Activated CD4-positive, alpha-beta T cell treated with anti-CD3 and anti-CD28 coated beads for 48 hours (primary cell): Measurements from ENCODE around the gene PAQR8.

Experiments used
- DNase-seq: peaks from one replicate; pipeline ENCODE4 v3.0.0-alpha.2; 2020

PAQR8 gene

GRCh38 chr6:52361945-52362442 lies at the start of gene PAQR8:
PAQR8 (plus strand) TSS chr6:52362151; CDS start chr6:52403214, 41,063 bp downstream.
- peak; percentile 83 for DNase-seq

- DNase-seq: no peak
Measured at GRCh38 chr6:52312461-52312860, 49.5 kb upstream of the PAQR8 start.

GRCh38 chr6:52314752-52315151 lies 47.2 kb upstream of the PAQR8 start:
- DNase-seq: no peak

- no peak for DNase-seq
Measured at GRCh38 chr6:52317211-52317610, 44.7 kb upstream of the PAQR8 start.

- DNase-seq: no peak
Measured at GRCh38 chr6:52317841-52318581, 43.9 kb upstream of the PAQR8 start.

DNA sequence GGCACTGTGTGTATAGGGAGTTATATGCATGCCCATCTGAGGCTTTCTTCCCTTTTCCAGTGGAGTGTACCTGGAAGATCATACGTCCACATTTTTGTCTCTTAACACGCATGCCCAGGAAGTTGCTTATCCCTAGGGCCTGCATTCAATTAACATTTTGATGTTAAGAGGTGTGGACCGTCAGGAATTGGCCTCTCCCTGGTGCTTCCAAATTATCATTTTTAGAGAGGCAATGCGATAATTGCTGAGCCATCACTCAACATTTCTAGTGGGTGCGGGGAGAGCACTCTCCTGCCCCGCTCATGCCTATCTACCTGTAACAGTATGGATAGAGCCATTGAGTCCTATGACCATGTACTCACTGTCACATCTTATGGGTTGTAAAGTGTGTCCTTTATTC lies 37.8 kb upstream of the PAQR8 start:
- DNase-seq: no peak

DNA sequence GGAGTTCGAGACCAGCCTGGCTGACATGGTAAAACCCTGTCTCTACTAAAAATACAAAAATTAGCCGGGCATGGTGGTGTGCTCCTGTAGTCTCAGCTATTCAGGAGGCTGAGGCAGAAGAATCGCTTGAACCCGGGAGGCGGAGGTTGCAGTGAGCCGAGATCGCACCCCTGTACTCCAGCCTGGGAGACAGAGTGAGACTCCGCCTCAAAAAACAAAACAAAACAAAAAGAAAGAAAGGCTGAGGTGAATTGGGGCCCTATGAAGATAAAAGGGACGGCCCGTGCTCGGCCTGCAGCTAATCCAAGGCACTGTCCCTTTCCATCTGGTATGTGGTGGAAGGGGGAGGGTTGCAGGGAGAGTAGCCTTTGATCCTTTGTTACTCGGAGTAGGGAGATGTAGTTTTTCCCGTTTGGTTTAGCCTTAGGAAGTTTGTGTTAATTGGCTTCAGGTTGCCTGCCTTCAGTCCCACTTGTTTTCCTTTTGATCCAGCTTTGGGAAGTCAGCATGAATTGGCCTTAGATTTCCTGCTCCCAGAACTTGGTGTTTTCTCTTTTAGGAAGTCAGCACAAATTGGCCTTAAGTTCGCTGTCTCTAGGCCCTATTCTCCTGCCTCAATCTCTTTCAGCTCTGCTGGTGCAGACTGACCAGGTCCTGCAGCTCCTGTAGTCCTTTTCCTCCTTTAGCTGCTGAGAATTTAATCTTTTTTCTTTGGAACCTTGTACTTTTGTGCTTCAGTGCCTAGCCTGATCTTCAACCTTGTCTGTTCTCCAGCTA lies 36.1 kb upstream of the PAQR8 start:
- no peak for DNase-seq

DNA sequence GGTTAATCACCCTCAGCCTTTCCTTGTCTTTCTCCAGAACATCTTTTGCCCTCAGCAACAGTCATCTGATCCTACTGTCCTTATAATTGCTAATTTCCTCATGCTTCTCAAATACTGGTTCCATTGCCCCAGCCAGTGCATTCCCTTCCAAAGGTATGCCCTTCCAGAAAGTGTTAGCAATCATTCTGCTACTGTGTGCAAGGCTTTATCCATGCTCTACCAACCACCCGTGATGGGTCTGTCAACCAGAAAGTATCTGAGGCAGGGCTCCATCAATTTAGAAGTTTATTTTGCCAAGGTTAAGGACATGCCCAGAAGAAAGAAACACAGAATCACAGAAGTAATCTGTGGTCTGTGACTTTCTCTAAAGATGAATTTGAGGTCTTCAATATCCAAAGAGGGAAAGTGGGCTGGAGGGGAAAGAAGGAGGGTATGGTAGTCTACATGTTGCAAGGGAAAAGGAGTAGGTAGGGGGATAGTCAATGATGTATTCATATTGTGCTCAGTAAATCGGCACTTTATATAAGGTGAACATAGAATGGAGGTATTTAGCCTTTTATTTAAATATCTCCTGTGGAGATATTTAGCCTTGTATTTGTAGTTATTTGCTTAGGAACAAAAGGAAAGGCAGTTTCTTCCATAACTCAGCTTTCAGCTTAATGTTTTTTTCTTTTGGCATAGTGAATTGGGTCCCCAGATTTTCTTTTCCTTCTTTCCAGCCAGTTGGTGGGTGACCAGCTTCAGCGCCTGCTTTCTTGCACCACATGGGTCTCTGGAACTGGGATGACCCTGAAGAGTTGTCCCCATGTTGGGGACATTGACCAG lies 35.2 kb upstream of the PAQR8 start:
- DNase-seq: no peak

GRCh38 chr6:52328303-52328662 lies 33.7 kb upstream of the PAQR8 start:
- no peak for DNase-seq

DNA sequence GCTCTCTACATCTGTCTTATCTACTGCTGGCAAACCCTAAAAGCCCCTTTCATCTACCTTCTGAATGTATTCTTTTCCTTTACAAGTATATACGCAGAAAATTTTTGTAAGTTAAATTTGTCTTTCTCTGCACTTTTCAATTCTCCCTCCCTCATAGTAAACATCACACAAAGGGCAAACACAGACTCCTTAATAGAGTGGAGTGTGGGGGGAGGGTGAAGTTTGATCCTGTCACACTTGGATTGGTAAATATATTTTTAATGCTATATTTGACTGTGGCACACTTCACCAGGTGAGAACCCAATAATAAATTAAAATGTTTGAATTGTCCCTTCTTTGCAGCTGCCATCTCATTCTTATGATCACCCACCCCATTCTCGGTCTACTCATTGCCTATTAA lies 33.2 kb upstream of the PAQR8 start:
- DNase-seq: no peak

DNA sequence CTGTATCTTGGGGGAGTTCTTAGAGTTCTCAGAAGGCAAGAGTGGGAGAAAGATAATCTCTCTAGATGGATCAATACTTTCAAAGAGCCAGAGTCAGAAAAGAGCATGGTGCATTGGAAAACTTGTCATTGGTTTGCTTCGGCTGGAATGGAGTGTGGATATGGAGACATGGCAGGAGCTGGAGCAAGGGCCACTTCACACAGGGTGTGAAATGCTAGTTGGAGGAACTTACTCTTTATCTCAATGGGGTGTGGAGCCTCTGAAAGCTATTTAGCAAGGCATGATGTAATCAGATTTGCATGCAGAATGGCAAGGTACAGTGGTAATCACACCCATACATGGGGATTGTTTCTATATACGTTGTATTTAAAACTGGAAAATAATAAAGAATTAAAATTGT lies 31.5 kb upstream of the PAQR8 start:
- DNase-seq: no peak

DNA sequence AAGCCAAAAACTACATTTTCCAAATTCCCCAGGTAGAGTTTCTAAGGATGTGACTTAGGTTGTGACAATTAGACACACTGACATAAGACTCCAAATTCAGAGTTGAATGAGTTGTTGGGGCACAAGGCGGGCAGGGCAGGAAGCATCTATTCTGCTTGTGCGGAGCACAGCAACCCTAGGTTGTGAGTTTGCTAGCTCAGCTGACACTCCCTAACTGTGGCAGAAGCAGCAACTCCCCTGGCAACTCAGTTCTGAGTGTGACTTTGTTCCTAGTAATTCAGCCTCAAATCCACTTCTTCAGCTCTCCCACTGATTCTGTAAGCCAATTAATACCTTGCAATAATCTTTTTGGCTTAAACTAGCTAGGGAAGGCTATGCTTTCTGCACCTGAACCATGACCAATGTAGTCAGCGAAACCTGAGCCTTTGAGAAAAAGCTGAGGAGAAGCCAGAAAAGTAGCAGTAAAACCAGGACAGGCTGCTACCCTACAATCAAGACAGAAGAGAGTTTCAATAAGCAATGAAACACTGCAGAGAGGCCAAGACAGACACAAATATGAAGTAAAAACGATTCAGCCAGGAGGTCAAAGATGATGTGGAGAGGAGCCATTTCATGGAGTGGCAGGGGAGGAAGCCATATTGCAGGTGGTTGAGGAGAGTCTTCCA lies 30.0 kb upstream of the PAQR8 start:
- no peak for DNase-seq

DNA sequence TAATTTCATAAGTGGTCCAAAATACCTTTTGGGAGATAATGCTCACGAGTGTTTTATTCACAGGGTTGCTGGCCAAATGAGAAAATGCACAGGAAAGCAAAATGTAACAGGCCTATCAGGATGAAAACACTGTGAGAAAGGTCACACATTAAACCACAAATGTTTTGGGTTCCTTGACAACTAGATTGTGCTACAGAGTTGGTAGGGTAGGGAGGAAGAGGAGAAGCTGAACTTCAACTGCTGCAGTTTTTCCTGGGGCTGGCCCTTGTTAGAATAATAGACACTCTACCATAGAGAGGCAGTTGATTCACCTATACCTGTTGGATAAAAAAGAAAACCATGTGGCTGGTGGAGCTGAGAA lies 28.1 kb upstream of the PAQR8 start:
- no peak for DNase-seq

DNA sequence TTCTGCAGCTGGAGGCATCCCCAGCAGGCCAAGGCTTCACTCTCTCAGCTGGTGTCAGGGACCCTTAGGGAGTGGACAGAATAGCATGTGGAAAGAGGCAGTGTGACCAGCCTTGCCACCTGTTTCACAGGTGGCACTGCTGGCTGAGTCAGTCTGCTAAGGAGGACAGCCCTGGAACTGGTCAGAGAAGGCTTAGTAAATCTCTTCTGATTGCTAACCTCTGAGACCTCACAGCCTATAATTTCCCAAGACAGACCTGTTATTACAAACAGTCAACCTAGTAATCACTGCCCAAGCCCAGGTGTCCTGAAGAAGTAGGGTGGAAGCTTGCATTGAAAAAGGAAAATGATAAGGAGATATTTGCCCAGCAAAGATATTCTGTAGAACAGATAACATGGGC lies 26.4 kb upstream of the PAQR8 start:
- no peak for DNase-seq

DNA sequence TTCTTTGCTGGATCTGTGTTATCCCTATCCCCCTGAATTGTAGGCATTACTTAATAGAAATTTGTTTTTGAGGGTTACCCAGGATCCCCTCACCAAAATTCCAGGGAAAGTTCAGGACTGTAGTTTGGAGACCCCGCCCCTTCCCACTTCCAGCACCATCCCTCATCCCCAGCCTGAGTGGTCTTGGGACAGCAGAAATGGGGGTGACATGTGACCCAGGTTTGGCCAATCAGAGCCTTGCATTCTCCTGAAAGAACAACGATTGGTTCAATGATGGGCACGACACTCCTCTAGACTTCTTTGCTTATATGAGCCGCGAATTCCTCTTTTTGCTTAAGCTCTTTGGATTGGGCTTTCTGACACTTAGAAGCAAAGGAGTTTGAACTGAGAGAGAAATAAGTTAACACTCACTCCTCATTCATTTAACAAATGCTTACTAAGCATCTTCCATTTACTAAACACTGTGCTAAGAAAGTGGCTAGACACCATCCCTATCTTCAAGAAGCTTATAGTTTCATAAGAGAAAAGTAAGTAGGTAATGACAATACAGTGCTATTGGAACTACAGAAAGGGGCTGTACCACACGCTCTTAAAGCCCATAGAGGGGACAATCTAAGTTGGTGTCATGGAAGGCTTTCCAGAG lies 24.9 kb upstream of the PAQR8 start:
- no peak for DNase-seq

DNA sequence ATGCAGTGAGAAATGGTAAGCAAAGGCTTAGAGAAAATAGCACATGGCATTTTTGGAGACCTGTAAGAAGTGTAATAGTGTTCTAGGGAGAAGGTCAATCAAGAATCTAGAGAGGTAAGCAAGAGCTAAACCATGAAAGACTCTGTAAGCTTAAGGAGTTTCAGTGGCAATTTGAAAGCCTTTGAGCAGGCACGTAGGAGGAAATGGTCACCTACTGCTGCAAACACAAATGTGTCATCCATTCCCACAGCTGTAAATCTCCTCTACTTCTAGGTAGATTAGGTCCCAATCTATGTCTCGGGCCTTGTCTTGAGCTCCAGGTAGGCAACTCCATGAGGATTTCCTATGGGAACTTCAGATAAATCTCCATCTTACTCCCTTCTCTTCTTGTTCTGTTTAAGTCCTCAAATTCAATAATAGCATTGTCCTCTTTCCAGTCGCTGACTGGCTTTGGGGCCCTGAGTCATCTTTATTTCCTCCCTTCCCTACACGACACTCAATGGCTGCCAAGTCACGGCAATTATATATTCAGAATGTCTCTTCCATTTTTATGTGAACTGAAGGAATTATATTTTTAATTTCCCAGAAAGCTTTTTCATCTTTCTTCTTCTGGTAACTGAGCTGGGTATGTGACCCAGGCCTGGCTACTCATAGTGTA lies 24.2 kb upstream of the PAQR8 start:
- no peak for DNase-seq

- no peak for DNase-seq
Measured at GRCh38 chr6:52340603-52340880, 21.4 kb upstream of the PAQR8 start.

GRCh38 chr6:52341561-52342260 lies 20.2 kb upstream of the PAQR8 start:
- DNase-seq: no peak

DNA sequence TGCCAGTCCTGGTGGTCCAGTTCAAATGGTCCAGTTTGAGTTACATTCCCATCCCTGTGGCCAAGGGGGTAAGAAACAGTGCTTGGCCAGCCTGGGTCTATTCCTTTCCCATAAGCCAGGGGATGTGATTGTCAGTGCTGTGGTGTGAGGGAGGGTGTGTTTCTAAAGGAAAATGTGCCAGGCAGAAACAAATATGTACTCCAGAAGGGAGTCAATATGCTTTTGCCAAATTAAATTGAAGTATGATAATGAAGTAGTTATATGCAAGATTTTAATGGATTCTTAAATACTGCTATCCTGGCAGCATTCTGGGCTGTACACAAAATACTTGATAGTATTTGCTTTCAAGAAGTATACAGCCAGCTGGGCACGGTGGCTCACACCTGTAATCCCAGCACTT lies 16.6 kb upstream of the PAQR8 start:
- no peak for DNase-seq

GRCh38 chr6:52346503-52346902 lies 15.4 kb upstream of the PAQR8 start:
- no peak for DNase-seq

- DNase-seq: no peak
Measured at GRCh38 chr6:52347818-52348217, 14.1 kb upstream of the PAQR8 start.

GRCh38 chr6:52351879-52352238 lies 10.1 kb upstream of the PAQR8 start:
- DNase-seq: no peak
